Measurements from ENCODE around the gene CERS2.

The CERS2 gene

GRCh38 chr1:150974580-150975478 lies at the start of gene CERS2:
CERS2 (minus strand) TSS chr1:150974835; CDS start chr1:150969090, 5,745 bp downstream.
- DNase-seq (ENCODE audit: low read depth in 2 of 2), result peak; percentile 51

GRCh38 chr1:151013518-151013917 lies 38.9 kb upstream of the CERS2 start:
- no peak for DNase-seq (ENCODE audit: low read depth in 2 of 2)

GRCh38 chr1:151012684-151013471 lies 38.2 kb upstream of the CERS2 start:
- no peak for DNase-seq (ENCODE audit: low read depth in 2 of 2)

GRCh38 chr1:151011154-151011850 lies 36.7 kb upstream of the CERS2 start:
- DNase-seq (ENCODE audit: low read depth in 2 of 2), result no peak

GRCh38 chr1:151010346-151010726 lies 35.7 kb upstream of the CERS2 start:
- DNase-seq (ENCODE audit: low read depth in 2 of 2), result no peak

- DNase-seq (ENCODE audit: low read depth in 2 of 2), result no peak
These were observed 35.2 kb upstream of the CERS2 start for GRCh38 chr1:151009674-151010345.

- no peak for DNase-seq (ENCODE audit: low read depth in 2 of 2)
These were observed 34.6 kb upstream of the CERS2 start for GRCh38 chr1:151009206-151009587.

- DNase-seq (ENCODE audit: low read depth in 2 of 2), result peak; percentile 91 to 96
These were observed 33.9 kb upstream of the CERS2 start, which contains the start of gene PRUNE1 for GRCh38 chr1:151008244-151009205. PRUNE1 (plus strand) TSS chr1:151008449; CDS start chr1:151008633, 184 bp downstream.

GRCh38 chr1:151007853-151008243 lies 33.2 kb upstream of the CERS2 start:
- DNase-seq (ENCODE audit: low read depth in 2 of 2), result no peak

- peak in 1 of 2 experiments; percentile 28 for DNase-seq (ENCODE audit: low read depth in 2 of 2)
These were observed 31.9 kb upstream of the CERS2 start, which contains the start of gene MINDY1 for GRCh38 chr1:151006327-151007052. MINDY1 (minus strand) TSS chr1:151006902; CDS start chr1:151002617, 4,285 bp downstream.

GRCh38 chr1:151005729-151006319 lies 31.2 kb upstream of the CERS2 start:
- no peak for DNase-seq (ENCODE audit: low read depth in 2 of 2)

GRCh38 chr1:151003180-151003579 lies 28.5 kb upstream of the CERS2 start:
- DNase-seq (ENCODE audit: low read depth in 2 of 2), result no peak

GRCh38 chr1:151002611-151003010 lies 28.0 kb upstream of the CERS2 start:
- no peak for DNase-seq (ENCODE audit: low read depth in 2 of 2)

- DNase-seq (ENCODE audit: low read depth in 2 of 2), result no peak
These were observed 27.4 kb upstream of the CERS2 start for GRCh38 chr1:151002051-151002450.

- no peak for DNase-seq (ENCODE audit: low read depth in 2 of 2)
These were observed 27.0 kb upstream of the CERS2 start for GRCh38 chr1:151001602-151002001.

- no peak for DNase-seq (ENCODE audit: low read depth in 2 of 2)
These were observed 25.8 kb upstream of the CERS2 start for GRCh38 chr1:151000408-151000807.

GRCh38 chr1:150999926-151000325 lies 25.3 kb upstream of the CERS2 start:
- no peak for DNase-seq (ENCODE audit: low read depth in 2 of 2)

- DNase-seq (ENCODE audit: low read depth in 2 of 2), result no peak
These were observed 24.5 kb upstream of the CERS2 start for GRCh38 chr1:150999051-150999674.

- no peak for DNase-seq (ENCODE audit: low read depth in 2 of 2)
These were observed 23.3 kb upstream of the CERS2 start for GRCh38 chr1:150997949-150998348.
